ENCODE measurements around the gene S100PBP. TPM values are rescaled to one million over a fixed set of nuclear protein-coding genes. Genes with fewer than 3 reads are reported as not detected.
"Not testable (repeated sequence)": the region's sequence is repeated elsewhere in the genome, so short reads cannot be mapped to it uniquely, and the experiment has no call there.

The S100PBP gene
- total RNA-seq, 4 donors from 2014 or later = 14.9 to 24.1 (median 18.6) TPM

DNA sequence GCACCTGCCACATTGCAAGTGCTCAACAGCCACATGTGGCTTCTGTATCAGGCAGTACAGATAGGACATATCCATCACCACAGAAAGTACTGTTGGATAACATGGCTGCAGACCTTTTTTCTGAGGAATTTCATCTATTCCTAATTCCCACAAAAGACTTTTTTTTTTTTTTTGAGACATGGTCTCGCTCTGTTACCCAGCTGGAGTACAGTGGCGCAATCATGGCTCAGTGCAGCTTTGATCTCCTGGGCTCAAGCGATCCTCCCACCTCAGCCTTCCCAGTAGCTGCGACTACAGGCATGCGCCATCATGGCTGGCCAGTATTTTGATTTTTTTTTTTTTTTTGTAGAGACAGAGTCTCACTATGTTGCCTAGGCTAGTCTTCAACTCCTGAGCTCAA lies 33.6 kb upstream of the S100PBP start:
- no peak for DNase-seq (ENCODE audit: extremely low spot score)
- 97% methylated on average over 5 of the region's 5 CpGs for WGBS
- intact Hi-C loops (cut with DNase I) = no loop called here

DNA sequence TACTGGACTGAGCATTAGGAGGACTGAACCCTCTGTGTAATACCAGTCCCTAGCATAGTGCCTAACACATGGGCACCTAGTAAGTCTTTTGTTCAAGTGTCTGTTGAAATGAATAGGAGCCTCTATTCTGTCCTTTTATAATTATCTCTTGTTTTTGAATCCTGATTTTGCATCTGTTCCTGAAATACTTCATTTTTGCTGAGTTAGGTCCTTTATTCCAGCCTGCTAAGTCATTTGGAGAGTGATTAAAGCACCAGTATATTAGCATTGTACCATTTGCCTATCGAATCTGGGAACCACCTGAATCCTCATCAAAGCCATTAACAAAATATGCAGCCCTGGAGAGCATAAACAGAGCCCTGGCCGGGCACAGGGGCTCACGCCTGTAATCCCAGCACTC lies 32.6 kb upstream of the S100PBP start:
- Histone ChIP-seq H3K4me1 (peaks cover 0 to 18% (median 12%) of the 10 kb centered on the region in 4 donors), H3K36me3 (peaks cover 34 to 99% (median 87%) of the 10 kb centered on the region in 4 donors), H3K27ac (replicated peaks in 1 of 4) (no peak overlapping the region), H3K9me3 (no peaks in the 10 kb centered on the region), H3K27me3 (no peaks in the 10 kb centered on the region), H3K4me3 (no peak overlapping the region)
- TF ChIP-seq POLR2A (IDR thresholded peaks at IDR 0.05; ENCODE audit: low read depth) = no peak
- TF ChIP-seq EP300 (IDR thresholded peaks at IDR 0.05) = no peak
- TF ChIP-seq, protein P1, sequence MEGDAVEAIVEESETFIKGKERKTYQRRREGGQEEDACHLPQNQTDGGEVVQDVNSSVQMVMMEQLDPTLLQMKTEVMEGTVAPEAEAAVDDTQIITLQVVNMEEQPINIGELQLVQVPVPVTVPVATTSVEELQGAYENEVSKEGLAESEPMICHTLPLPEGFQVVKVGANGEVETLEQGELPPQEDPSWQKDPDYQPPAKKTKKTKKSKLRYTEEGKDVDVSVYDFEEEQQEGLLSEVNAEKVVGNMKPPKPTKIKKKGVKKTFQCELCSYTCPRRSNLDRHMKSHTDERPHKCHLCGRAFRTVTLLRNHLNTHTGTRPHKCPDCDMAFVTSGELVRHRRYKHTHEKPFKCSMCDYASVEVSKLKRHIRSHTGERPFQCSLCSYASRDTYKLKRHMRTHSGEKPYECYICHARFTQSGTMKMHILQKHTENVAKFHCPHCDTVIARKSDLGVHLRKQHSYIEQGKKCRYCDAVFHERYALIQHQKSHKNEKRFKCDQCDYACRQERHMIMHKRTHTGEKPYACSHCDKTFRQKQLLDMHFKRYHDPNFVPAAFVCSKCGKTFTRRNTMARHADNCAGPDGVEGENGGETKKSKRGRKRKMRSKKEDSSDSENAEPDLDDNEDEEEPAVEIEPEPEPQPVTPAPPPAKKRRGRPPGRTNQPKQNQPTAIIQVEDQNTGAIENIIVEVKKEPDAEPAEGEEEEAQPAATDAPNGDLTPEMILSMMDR (IDR thresholded peaks at IDR 0.05) = no peak
- no peak for TF ChIP-seq POLR2AphosphoS5 (IDR thresholded peaks at IDR 0.05)
- intact Hi-C loops (cut with DNase I) = no loop called here
- no peak for DNase-seq (ENCODE audit: extremely low spot score)
- WGBS = 100% methylated on average over 1 of the region's 3 CpGs

More for the DNA sequence above, 33.6 kb upstream of the S100PBP start:
- Histone ChIP-seq H3K9me3 (no peaks in the 10 kb centered on the region), H3K36me3 (peaks cover 43 to 100% (median 94%) of the 10 kb centered on the region in 4 donors), H3K4me3 (no peak overlapping the region), H3K27me3 (no peaks in the 10 kb centered on the region), H3K4me1 (peaks cover 0 to 8% (median 3%) of the 10 kb centered on the region in 4 donors), H3K27ac (replicated peaks in 1 of 4) (no peak overlapping the region)
- TF ChIP-seq POLR2AphosphoS5 (IDR thresholded peaks at IDR 0.05) (no peak), POLR2A (IDR thresholded peaks at IDR 0.05; ENCODE audit: low read depth) (no peak), EP300 (IDR thresholded peaks at IDR 0.05) (no peak)
- TF ChIP-seq, protein P1 (IDR thresholded peaks at IDR 0.05) = no peak

GRCh38 chr1:32786856-32787255 lies 30.6 kb upstream of the S100PBP start:
- Histone ChIP-seq H3K27ac (replicated peaks in 1 of 4) (peak overlapping the region in 1 of 4 donors; percentile 21), H3K9me3 (no peaks in the 10 kb centered on the region), H3K27me3 (no peaks in the 10 kb centered on the region), H3K4me1 (peaks cover 0 to 18% (median 13%) of the 10 kb centered on the region in 4 donors), H3K4me3 (no peak overlapping the region), H3K36me3 (peaks cover 23 to 96% (median 84%) of the 10 kb centered on the region in 4 donors)
- DNase-seq (ENCODE audit: extremely low spot score) = no peak
- WGBS = 54% methylated on average over 4 of the region's 4 CpGs
- TF ChIP-seq, protein P1 (IDR thresholded peaks at IDR 0.05) = peak; percentile 20 to 38 (median 31)
- TF ChIP-seq POLR2A (IDR thresholded peaks at IDR 0.05; ENCODE audit: low read depth) = no peak
- intact Hi-C loops (cut with DNase I) = no loop called here

DNA sequence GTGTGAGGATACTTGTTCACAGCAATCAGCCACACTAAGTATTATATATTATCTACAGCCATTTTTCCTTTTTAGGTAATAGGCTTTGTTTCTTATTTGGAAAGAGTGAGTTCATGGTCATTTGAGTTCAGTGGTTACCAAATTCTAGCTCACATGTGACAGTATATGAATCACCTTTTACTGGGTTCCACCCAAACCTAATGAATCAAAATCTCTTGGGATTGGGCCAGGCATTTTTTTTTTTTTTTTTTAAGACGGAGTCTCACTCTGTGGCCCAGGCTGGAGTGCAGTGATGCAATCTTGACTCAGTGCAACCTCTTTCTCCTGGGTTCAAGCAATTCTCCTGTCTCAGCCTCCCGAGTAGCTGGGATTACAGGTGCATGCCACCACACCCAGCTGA lies 28.1 kb upstream of the S100PBP start:
- H3K4me3 ChIP-seq; H3K27me3 ChIP-seq; intact Hi-C loops (cut with DNase I); DNase-seq (ENCODE audit: extremely low spot score); H3K9me3 ChIP-seq: not testable (repeated sequence)
- Histone ChIP-seq H3K4me1 (peaks cover 0 to 18% (median 13%) of the 10 kb centered on the region in 4 donors), H3K36me3 (peaks cover 17 to 95% (median 75%) of the 10 kb centered on the region in 4 donors), H3K27ac (replicated peaks in 1 of 4) (peak overlapping the region; percentile 26 to 55 (median 36))
- 46% methylated on average over 2 of the region's 2 CpGs for WGBS
- TF ChIP-seq POLR2AphosphoS5 (IDR thresholded peaks at IDR 0.05) = peak in 1 of 2 donors; percentile 56

DNA sequence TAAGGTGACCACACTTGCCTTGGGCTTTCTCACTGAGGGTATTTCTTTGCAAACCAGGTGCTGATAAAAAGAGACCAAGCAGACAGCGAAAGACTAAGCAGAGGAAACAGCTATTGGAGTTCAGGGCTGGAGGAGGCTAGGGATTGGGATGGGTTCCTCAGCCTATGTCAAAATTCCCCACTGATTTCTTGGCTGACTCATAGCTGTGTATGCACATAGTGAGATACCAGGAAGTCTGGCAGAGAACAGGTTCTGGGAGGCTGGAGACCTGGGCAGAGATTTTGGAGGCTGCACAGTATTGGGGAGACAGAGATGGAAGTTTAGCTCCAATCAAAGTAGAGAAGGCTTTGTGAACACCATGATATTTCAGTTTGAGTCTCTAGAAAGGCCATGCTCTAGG lies 25.6 kb upstream of the S100PBP start:
- H3K4me1 ChIP-seq = peaks cover 0 to 16% (median 13%) of the 10 kb centered on the region in 4 donors
- H3K9me3 ChIP-seq = no peaks in the 10 kb centered on the region
- H3K4me3 ChIP-seq = no peak overlapping the region
- WGBS = 100% methylated on average over 1 of the region's 1 CpG
- H3K27me3 ChIP-seq = no peaks in the 10 kb centered on the region
- intact Hi-C loops (cut with DNase I) = no loop called here
- DNase-seq (ENCODE audit: extremely low spot score) = no peak
- no peak overlapping the region for H3K27ac ChIP-seq (replicated peaks in 1 of 4)
- peaks cover 29 to 92% (median 69%) of the 10 kb centered on the region in 4 donors for H3K36me3 ChIP-seq
- TF ChIP-seq, protein P1 (IDR thresholded peaks at IDR 0.05) = no peak
- TF ChIP-seq EP300 (IDR thresholded peaks at IDR 0.05) (no peak), POLR2AphosphoS5 (IDR thresholded peaks at IDR 0.05) (no peak), POLR2A (IDR thresholded peaks at IDR 0.05; ENCODE audit: low read depth) (no peak)

GRCh38 chr1:32795763-32796162 lies 21.7 kb upstream of the S100PBP start:
- WGBS = 80% methylated on average over 4 of the region's 4 CpGs

More at GRCh38 chr1:32795763-32796162, 21.7 kb upstream of the S100PBP start:
- H3K4me3 ChIP-seq; H3K9me3 ChIP-seq; H3K27ac ChIP-seq (replicated peaks in 1 of 4); DNase-seq (ENCODE audit: extremely low spot score); H3K4me1 ChIP-seq; intact Hi-C loops (cut with DNase I); H3K27me3 ChIP-seq: not testable (repeated sequence)
- H3K36me3 ChIP-seq = peaks cover 35 to 87% (median 69%) of the 10 kb centered on the region in 4 donors

All from esophagus muscularis mucosa (tissue), 4 donors.